Liver (tissue), 3 donors: Measurements from ENCODE around the gene CTU1.

Experiments
- JUND ChIP-seq, 2 donors: IDR thresholded peaks; 2 replicates each; pipeline ENCODE4 v1.6.1; 2016; ENCODE audit warnings: antibody characterized with exemption in 2 of 2
- TF ChIP-seq, protein P1 (sequence below): fragments of 150-350 bp; IDR thresholded peaks from 2 replicates; pipeline ENCODE4 v1.5.1; 2017; ENCODE audit warnings: improper control_type of control experiment, low read depth, low read length; ENCODE audit not compliant: missing input control
- TF ChIP-seq, protein P2 (sequence below): IDR thresholded peaks from 2 replicates; pipeline ENCODE4 v1.6.1; 2016; ENCODE audit warnings: antibody characterized with exemption
- donor health status: healthy.
- donor health status: healthy.

DNA sequence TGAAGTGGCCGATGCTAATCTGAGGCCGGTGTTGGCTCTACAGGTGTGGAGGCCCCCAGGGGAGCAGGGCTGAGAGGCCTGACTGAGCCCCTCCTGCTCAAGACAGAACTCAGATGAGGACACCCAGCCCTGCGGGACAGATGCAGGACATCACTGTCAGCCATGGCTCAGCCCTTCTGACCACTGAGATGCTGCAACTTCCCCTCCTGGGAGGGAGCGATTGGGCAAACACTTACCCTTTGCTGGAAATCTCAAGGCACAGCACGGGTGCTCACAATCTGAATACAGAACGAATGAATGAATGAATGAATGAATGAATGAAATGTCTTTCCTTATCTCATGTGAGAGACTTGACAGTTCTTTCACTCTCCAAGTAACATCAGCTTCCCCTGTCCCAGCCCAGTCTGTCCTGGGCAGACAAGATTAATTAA is 30.4 kb upstream of the CTU1 start:
- TF ChIP-seq, protein P1, sequence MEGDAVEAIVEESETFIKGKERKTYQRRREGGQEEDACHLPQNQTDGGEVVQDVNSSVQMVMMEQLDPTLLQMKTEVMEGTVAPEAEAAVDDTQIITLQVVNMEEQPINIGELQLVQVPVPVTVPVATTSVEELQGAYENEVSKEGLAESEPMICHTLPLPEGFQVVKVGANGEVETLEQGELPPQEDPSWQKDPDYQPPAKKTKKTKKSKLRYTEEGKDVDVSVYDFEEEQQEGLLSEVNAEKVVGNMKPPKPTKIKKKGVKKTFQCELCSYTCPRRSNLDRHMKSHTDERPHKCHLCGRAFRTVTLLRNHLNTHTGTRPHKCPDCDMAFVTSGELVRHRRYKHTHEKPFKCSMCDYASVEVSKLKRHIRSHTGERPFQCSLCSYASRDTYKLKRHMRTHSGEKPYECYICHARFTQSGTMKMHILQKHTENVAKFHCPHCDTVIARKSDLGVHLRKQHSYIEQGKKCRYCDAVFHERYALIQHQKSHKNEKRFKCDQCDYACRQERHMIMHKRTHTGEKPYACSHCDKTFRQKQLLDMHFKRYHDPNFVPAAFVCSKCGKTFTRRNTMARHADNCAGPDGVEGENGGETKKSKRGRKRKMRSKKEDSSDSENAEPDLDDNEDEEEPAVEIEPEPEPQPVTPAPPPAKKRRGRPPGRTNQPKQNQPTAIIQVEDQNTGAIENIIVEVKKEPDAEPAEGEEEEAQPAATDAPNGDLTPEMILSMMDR, result no peak
- TF ChIP-seq, protein P2, sequence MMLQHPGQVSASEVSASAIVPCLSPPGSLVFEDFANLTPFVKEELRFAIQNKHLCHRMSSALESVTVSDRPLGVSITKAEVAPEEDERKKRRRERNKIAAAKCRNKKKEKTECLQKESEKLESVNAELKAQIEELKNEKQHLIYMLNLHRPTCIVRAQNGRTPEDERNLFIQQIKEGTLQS, result no peak
- no peak for TF ChIP-seq JUND (IDR thresholded peaks at IDR 0.05)
